Endothelial cell of umbilical vein (primary cell): Measurements from ENCODE around the gene HSF2BP.

ENCODE experiments used
- EZH2 ChIP-seq: IDR thresholded peaks from 2 replicates; pipeline ENCODE4 v1.6.1; 2012; ENCODE audit warnings: borderline replicate concordance, low read depth, mild to moderate bottlenecking, moderate library complexity, low read length, inconsistent platforms; ENCODE audit not compliant: severe bottlenecking
- GATA2 ChIP-seq: IDR thresholded peaks from 2 replicates; pipeline ENCODE4 v1.7.0; 2011; ENCODE audit warnings: low read depth, mild to moderate bottlenecking, moderate library complexity, mixed read lengths, low read length; ENCODE audit not compliant: insufficient read length, insufficient read depth
- JUN ChIP-seq: IDR thresholded peaks from 2 replicates; pipeline ENCODE4 v1.6.1; 2011; ENCODE audit warnings: borderline replicate concordance, low read depth; ENCODE audit not compliant: insufficient read length, insufficient read depth
- MYC ChIP-seq: IDR thresholded peaks from one replicate; pipeline ENCODE4 v1.6.1; 2011; ENCODE audit warnings: mild to moderate bottlenecking, low read depth, low read length
- POLR2A ChIP-seq: IDR thresholded peaks from 2 replicates; pipeline ENCODE4 v1.6.1; 2012; ENCODE audit warnings: low read depth, mild to moderate bottlenecking, control low read depth, low read length
- POLR2AphosphoS5 ChIP-seq: IDR thresholded peaks from 2 replicates; pipeline ENCODE4 v1.6.1; 2012; ENCODE audit warnings: low read depth, mild to moderate bottlenecking, control low read depth, low read length, moderate library complexity; ENCODE audit not compliant: insufficient read depth
- TF ChIP-seq, protein P1 (sequence below), 2 donors: IDR thresholded peaks; 1 replicate in 1 of 2; 2 replicates in 1 of 2; pipeline ENCODE4 v1.5.1; 2011; ENCODE audit warnings: low read length in 2 of 2, mild to moderate bottlenecking in 2 of 2, moderate library complexity in 2 of 2, control low read depth in 1 of 2, inconsistent platforms in 1 of 2, low read depth in 1 of 2; ENCODE audit not compliant: insufficient read depth in 1 of 2; ENCODE audit errors: extremely low read depth in 1 of 2
- TF ChIP-seq, protein P2 (sequence below): IDR thresholded peaks from 2 replicates; pipeline ENCODE4 v1.6.1; 2011; ENCODE audit not compliant: insufficient read depth, insufficient read length

DNA sequence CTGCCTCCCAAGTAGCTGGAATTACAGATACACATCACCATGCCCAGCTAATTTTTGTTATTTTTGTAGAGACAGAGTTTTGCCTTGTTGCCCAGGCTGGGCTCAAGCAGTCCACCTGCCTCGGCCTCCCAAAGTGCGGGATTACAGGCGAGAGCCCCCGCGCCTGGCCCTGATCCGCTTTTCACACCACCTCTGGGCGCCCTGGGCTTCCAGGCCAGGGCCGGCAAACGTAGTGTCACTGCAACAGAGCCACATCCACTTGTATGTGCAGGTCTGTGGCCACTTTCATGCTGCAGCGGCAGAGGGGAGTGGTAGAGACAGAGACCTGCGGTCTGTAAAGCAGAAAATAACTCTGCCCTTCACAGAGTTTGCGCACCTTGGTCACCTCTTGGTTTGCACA is 29.6 kb upstream of the HSF2BP start:
- no peak for TF ChIP-seq POLR2A
- TF ChIP-seq, protein P1, sequence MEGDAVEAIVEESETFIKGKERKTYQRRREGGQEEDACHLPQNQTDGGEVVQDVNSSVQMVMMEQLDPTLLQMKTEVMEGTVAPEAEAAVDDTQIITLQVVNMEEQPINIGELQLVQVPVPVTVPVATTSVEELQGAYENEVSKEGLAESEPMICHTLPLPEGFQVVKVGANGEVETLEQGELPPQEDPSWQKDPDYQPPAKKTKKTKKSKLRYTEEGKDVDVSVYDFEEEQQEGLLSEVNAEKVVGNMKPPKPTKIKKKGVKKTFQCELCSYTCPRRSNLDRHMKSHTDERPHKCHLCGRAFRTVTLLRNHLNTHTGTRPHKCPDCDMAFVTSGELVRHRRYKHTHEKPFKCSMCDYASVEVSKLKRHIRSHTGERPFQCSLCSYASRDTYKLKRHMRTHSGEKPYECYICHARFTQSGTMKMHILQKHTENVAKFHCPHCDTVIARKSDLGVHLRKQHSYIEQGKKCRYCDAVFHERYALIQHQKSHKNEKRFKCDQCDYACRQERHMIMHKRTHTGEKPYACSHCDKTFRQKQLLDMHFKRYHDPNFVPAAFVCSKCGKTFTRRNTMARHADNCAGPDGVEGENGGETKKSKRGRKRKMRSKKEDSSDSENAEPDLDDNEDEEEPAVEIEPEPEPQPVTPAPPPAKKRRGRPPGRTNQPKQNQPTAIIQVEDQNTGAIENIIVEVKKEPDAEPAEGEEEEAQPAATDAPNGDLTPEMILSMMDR (IDR thresholded peaks at IDR 0.05; ENCODE audit: extremely low read depth in 1 of 2, insufficient read depth in 1 of 2, low read depth in 1 of 2, low read length in 2 of 2), result no peak
- TF ChIP-seq EZH2, result no peak
- TF ChIP-seq, protein P2, sequence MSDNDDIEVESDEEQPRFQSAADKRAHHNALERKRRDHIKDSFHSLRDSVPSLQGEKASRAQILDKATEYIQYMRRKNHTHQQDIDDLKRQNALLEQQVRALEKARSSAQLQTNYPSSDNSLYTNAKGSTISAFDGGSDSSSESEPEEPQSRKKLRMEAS, result no peak
- no peak for TF ChIP-seq POLR2AphosphoS5
- no peak for TF ChIP-seq MYC
- TF ChIP-seq JUN, result no peak
- no peak for TF ChIP-seq GATA2
